ENCODE measurements around the gene POLR2L.

DNA sequence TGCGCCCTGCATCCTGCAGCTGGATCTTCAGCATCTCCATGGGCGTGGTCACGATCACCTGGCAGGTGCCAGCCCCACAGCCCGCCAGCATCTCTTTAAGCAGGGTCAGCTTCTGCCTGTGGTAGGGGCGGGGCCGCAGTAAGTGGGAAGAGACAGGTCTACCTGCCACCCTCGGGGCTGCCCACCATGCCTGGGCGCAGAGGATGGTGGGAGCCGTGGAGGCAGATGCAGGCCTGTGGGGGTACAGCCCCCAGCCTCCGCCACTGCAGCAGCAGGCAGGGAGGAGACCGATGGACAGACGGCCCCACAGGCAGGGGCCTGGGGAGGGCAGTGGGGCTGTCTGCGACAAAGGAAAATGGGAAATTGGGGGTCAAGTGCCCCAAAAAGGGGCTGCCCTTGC, 49.5 kb downstream of the POLR2L start:
- TF ChIP-seq GATA1 (IDR thresholded peaks at IDR 0.05; ENCODE audit: low read depth, low read length) (no peak), POLR2A (IDR thresholded peaks at IDR 0.05; ENCODE audit: low read length) (no peak)

Measured in erythroblast (primary cell).